WERI-Rb-1 (cell line): ENCODE measurements around the gene PRKAG2.
A peak's percentile ranks its signal among the peaks of the same experiment; 100 is the strongest.
"Not testable (repeated sequence)": the region's sequence is repeated elsewhere in the genome, so short reads cannot be mapped to it uniquely, and the experiment has no call there.

Experiments
- DNase-seq: peaks from one replicate; pipeline ENCODE4 v3.0.0-alpha.2; 2020
- H3K27ac ChIP-seq: fragments of 250-450 bp; sonication (Bioruptor Pico); 2 replicates; pipeline ENCODE4 v1.5.1; 2020; ENCODE audit warnings: mild to moderate bottlenecking, moderate library complexity
- H3K27me3 ChIP-seq: fragments of 250-450 bp; sonication (Bioruptor Pico); 2 replicates; pipeline ENCODE4 v1.5.1; 2021; ENCODE audit warnings: mild to moderate bottlenecking, low read depth, moderate library complexity; ENCODE audit not compliant: insufficient read depth, severe bottlenecking
- H3K36me3 ChIP-seq: fragments of 250-450 bp; sonication (Bioruptor Pico); 2 replicates; pipeline ENCODE4 v1.5.1; 2020; ENCODE audit warnings: mild to moderate bottlenecking, moderate library complexity
- H3K4me3 ChIP-seq: 2 replicates; pipeline ENCODE4 v1.5.1; 2011; ENCODE audit warnings: low read depth, mild to moderate bottlenecking, control low read depth, low read length
- H3K9me3 ChIP-seq: fragments of 250-450 bp; sonication (Bioruptor Pico); 2 replicates; pipeline ENCODE4 v1.5.1; 2021; ENCODE audit warnings: mild to moderate bottlenecking, moderate library complexity; ENCODE audit not compliant: severe bottlenecking
- TF ChIP-seq, protein P1 (sequence below): IDR thresholded peaks from 2 replicates; pipeline ENCODE4 v1.5.1; 2011; ENCODE audit warnings: low read depth, mild to moderate bottlenecking, control low read depth, inconsistent platforms, low read length

The PRKAG2 gene

DNA sequence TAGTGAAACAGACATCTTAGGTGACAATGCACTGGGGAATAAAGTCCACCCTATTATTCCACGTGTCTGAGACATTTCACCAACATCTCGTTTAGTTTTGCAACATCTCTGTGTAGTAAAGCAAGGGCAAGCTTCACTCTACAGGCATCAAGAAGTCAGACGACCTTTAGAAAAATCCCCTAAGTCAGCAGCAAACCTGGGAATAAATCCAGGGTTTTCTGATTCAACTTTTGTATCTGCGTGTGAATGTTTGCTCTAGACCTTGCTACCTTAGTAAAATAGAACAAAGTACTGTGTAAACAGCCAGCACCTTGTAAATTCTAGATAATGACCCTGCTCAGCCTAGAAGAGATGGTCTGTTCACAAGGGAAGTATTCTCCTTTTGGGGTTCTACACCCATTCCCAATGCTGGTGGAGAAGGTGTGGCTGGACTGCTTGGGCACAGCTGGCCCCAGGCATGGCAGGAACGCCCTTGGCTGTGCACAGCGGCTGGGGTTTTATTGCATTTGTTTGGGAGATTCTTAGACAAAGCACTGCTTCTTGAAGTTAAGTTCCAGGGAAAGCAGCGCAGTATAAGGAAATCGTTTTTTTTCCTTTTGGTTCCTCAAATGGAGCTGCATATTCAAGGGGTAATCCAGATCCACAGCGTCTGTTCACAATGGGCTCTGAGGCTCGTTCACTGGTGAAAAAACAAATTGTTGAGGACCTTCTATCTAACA, 41.0 kb upstream of the PRKAG2 start:
- no peak overlapping the region for H3K27ac ChIP-seq
- no peak for DNase-seq
- TF ChIP-seq, protein P1, sequence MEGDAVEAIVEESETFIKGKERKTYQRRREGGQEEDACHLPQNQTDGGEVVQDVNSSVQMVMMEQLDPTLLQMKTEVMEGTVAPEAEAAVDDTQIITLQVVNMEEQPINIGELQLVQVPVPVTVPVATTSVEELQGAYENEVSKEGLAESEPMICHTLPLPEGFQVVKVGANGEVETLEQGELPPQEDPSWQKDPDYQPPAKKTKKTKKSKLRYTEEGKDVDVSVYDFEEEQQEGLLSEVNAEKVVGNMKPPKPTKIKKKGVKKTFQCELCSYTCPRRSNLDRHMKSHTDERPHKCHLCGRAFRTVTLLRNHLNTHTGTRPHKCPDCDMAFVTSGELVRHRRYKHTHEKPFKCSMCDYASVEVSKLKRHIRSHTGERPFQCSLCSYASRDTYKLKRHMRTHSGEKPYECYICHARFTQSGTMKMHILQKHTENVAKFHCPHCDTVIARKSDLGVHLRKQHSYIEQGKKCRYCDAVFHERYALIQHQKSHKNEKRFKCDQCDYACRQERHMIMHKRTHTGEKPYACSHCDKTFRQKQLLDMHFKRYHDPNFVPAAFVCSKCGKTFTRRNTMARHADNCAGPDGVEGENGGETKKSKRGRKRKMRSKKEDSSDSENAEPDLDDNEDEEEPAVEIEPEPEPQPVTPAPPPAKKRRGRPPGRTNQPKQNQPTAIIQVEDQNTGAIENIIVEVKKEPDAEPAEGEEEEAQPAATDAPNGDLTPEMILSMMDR = no peak
- H3K9me3 ChIP-seq = peaks cover 2% of the 10 kb centered on the region
- H3K4me3 ChIP-seq = no peak overlapping the region
- H3K36me3 ChIP-seq = no peaks in the 10 kb centered on the region
- H3K27me3 ChIP-seq = no peaks in the 10 kb centered on the region

DNA sequence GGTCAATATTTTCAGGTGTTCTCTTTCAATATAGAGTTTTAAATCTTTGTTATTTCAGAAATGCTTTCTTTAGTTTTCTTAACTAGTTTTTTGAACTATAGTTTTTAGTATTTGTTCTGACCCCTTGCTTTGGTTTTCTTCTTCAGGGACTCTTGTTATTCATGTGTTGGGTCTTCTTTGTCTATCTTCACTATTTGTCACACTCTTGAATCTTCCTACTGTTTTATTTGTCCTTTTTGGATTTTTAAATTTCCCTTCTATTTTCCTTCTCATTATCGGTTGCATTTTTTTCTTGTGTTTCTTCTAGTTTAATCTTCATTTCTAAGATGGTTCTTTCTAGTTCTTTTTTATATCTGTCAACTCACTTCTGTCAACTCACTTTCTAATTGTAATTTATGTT, 37.1 kb upstream of the PRKAG2 start:
- H3K4me3 ChIP-seq = no peak overlapping the region
- peaks cover 2% of the 10 kb centered on the region for H3K9me3 ChIP-seq
- H3K36me3 ChIP-seq = no peaks in the 10 kb centered on the region
- H3K27me3 ChIP-seq = no peaks in the 10 kb centered on the region
- no peak overlapping the region for H3K27ac ChIP-seq
- TF ChIP-seq, protein P1 = no peak
- DNase-seq = no peak

DNA sequence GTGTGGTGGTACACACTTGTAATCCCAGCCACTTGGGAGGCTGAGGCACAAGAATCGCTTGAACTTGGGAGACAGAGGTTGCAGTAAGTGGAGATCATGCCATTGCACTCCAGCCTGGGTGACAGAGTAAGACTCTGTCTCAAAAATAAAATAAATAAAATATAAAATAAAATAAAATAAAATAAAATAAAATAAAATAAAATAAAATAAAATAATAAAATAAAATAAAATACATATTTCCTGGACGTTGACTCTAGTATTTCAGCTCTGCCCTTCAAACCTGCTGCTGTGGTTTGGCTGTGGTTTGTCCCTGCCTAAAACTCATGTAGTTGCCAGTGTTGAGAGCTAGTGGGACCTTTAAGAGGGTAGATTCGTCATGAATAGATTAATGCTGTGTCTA, 33.7 kb upstream of the PRKAG2 start:
- not testable (repeated sequence) for H3K4me3 ChIP-seq, H3K27ac ChIP-seq, H3K27me3 ChIP-seq, H3K9me3 ChIP-seq, H3K36me3 ChIP-seq, DNase-seq

DNA sequence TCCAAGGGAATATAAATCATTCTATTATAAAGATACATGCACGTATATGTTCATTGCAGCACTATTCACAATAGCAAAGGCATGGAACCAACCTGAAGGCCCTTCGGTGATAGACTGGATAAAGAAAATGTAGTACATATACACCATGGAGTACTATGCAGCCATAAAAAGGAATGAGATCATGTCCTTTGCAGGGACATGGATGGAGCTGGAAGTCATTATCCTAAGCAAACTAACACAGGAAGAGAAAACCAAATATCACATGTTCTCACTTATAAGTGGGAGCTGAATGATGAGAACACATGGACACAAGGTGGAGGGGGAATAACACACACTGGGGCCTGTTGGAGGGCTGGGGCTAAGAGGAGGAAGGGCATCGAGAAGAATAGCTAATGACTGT, 30.2 kb upstream of the PRKAG2 start:
- H3K36me3 ChIP-seq, H3K9me3 ChIP-seq, H3K4me3 ChIP-seq, H3K27ac ChIP-seq, H3K27me3 ChIP-seq, DNase-seq: not testable (repeated sequence)

DNA sequence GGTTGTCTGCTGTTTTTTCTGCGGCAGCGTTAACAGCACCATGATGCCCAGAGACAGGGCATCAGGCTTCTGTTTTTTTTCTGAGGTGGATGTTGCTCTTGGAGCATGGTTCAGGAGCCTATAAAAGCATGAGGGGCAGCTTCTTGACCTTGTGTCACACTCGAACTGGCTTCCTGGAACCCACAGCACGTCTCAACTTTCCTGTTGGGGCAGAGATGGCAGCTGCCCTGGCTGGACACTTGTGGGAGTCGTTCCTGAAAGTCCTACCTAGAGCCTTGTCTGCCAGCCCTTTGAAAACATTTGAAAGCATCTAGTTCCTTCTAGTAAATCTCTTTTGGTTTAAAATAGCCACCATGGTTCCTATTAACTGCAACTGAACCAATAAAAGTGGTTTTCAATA, 28.9 kb upstream of the PRKAG2 start:
- peak; percentile 1 for DNase-seq
- TF ChIP-seq, protein P1 = no peak

DNA sequence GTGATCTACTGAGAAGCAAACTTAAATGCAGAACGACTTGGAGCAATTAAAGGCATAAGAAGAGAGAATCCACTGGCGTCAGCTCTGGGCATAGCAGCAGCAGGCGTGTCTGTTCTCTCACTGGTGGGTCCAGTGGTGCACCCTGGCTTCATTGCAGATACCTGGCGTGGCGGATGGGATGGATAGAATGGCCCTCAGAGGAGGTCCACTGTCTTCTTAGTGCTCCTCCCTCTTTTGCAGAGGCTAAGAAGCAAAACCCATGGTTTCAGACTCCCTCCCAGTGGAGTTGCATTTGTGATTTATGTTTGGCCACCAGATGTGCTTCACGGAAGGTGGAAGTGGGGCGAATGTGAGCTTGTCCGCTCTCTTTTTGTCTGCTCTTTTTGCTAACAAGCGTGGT, 28.4 kb upstream of the PRKAG2 start:
- TF ChIP-seq, protein P1 = no peak
- no peak for DNase-seq
- H3K4me3 ChIP-seq = no peak overlapping the region
- no peak overlapping the region for H3K27ac ChIP-seq
- H3K9me3 ChIP-seq = peaks cover 6% of the 10 kb centered on the region
- H3K36me3 ChIP-seq = no peaks in the 10 kb centered on the region
- H3K27me3 ChIP-seq = no peaks in the 10 kb centered on the region

More for the DNA sequence above, 28.9 kb upstream of the PRKAG2 start:
- Histone ChIP-seq H3K27me3 (no peaks in the 10 kb centered on the region), H3K36me3 (no peaks in the 10 kb centered on the region), H3K27ac (no peak overlapping the region), H3K4me3 (no peak overlapping the region), H3K9me3 (peaks cover 6% of the 10 kb centered on the region)

DNA sequence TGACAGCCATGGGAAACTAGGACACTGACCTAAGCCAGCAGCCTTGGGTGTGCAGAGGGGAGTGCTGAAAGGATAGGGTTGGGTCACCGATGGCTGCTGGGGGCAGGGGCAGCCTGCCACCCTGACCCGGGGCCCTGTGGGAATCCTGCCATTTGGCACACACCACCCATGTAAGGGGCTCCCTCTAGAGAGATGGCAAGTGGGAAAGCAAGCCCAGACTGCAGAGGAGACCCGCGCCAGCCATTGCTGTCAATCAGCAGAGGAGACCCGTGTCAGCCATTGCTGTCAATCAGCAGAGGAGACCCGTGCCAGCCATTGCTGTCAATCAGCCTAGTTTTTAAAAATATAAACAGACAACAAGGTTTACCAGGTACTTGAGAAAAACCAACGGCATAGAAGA, 27.4 kb upstream of the PRKAG2 start:
- Histone ChIP-seq H3K27me3 (no peaks in the 10 kb centered on the region), H3K27ac (no peak overlapping the region), H3K4me3 (no peak overlapping the region), H3K36me3 (no peaks in the 10 kb centered on the region), H3K9me3 (peaks cover 6% of the 10 kb centered on the region)
- TF ChIP-seq, protein P1 = no peak
- DNase-seq = no peak
